IMR-90 (cell line): Measurements from ENCODE around the gene CXCL9. TPM values are rescaled to one million over a fixed set of nuclear protein-coding genes. Genes with fewer than 3 reads are reported as not detected.

Experiments used
- ATAC-seq: fragments of 200-7000 bp; cut with Tn5 transposase; 2 replicates; pipeline ENCODE4 v1.9.1; 2020; ENCODE audit warnings: low read depth, mild to moderate bottlenecking, moderate library complexity
- Bru-seq: library from RNA; stranded (reverse); fragments of 400-500 nt; gene quantifications from one replicate; lab custom pipeline; 2021; lab: Mats Ljungman, UMichigan
- BruChase-seq, 2 experiments: library from RNA; stranded (reverse); fragments of 400-500 nt; gene quantifications; one replicate each; lab custom pipeline; 2021; lab: Mats Ljungman, UMichigan
- BruUV-seq: library from RNA; stranded (reverse); fragments of 400-500 nt; replicated peaks from 2 replicates; lab custom pipeline; 2021; lab: Mats Ljungman, UMichigan
- CTCF ChIA-PET: fragments of 300-600 bp; formaldehyde crosslinking; extraction: SDS; loops from one replicate; lab custom pipeline; 2021; ENCODE audit warnings: antibody characterized with exemption; lab: Yijun Ruan, JAX
- POLR2A ChIA-PET: fragments of 300-600 bp; sonication (Branson Sonifier 250); formaldehyde crosslinking; loops from one replicate; lab custom pipeline; 2022; ENCODE audit warnings: antibody characterized with exemption; ENCODE audit not compliant: unreplicated experiment; lab: Charles Lee
- DNase-seq: peaks from one replicate; pipeline ENCODE4 v3.0.0; 2013
- H2AFZ ChIP-seq: replicated peaks from 2 replicates; pipeline ENCODE3; 2013; ENCODE audit warnings: low read length, mild to moderate bottlenecking; ENCODE audit not compliant: poor library complexity
- H2AK5ac ChIP-seq: 2 replicates; pipeline ENCODE4 v1.6.1; 2013; ENCODE audit warnings: low read depth, low read length, inconsistent platforms
- H2AK9ac ChIP-seq: replicated peaks from 2 replicates; pipeline ENCODE3; 2013; ENCODE audit warnings: mild to moderate bottlenecking, low read depth, low read length, moderate library complexity; ENCODE audit not compliant: poor library complexity
- H2BK120ac ChIP-seq: 2 replicates; pipeline ENCODE4 v1.6.1; 2013; ENCODE audit warnings: low read depth, low read length, inconsistent platforms
- H2BK15ac ChIP-seq: 3 replicates; pipeline ENCODE4 v1.6.1; 2013; ENCODE audit warnings: low read depth, low read length, inconsistent platforms
- H2BK20ac ChIP-seq: 2 replicates; pipeline ENCODE4 v1.6.1; 2013; ENCODE audit warnings: low read depth, mild to moderate bottlenecking, inconsistent platforms, low read length, moderate library complexity
- H2BK5ac ChIP-seq: 2 replicates; pipeline ENCODE4 v1.6.1; 2013; ENCODE audit warnings: mild to moderate bottlenecking, low read depth, low read length, inconsistent platforms; ENCODE audit not compliant: poor library complexity, severe bottlenecking
- H3K14ac ChIP-seq: replicated peaks from 2 replicates; pipeline ENCODE4 v1.6.1; 2013; ENCODE audit warnings: low read depth, low read length, inconsistent platforms
- H3K18ac ChIP-seq: 2 replicates; pipeline ENCODE4 v1.6.1; 2013; ENCODE audit warnings: low read depth, low read length, control low read depth
- H3K23ac ChIP-seq: 2 replicates; pipeline ENCODE4 v1.6.1; 2013; ENCODE audit warnings: low read depth, low read length, inconsistent platforms
- H3K27ac ChIP-seq: 2 replicates; pipeline ENCODE4 v1.5.1; 2013; ENCODE audit warnings: mild to moderate bottlenecking, control low read depth, low read length; ENCODE audit not compliant: insufficient read depth
- H3K27me3 ChIP-seq: 2 replicates; pipeline ENCODE4 v1.6.1; 2013; ENCODE audit warnings: low read length; ENCODE audit not compliant: control insufficient read depth, insufficient read depth
- H3K36me3 ChIP-seq: 2 replicates; pipeline ENCODE4 v1.6.1; 2013; ENCODE audit warnings: low read length, mixed read lengths; ENCODE audit not compliant: control insufficient read depth, insufficient read depth
- H3K4ac ChIP-seq: 2 replicates; pipeline ENCODE4 v1.6.1; 2013; ENCODE audit warnings: low read depth, low read length, inconsistent platforms
- H3K4me1 ChIP-seq: 2 replicates; pipeline ENCODE4 v1.6.1; 2013; ENCODE audit warnings: low read length, mixed read lengths; ENCODE audit not compliant: control insufficient read depth, insufficient read depth
- H3K4me2 ChIP-seq: 2 replicates; pipeline ENCODE4 v1.6.1; 2013; ENCODE audit warnings: low read depth, mild to moderate bottlenecking, control low read depth, low read length, moderate library complexity
- H3K4me3 ChIP-seq: 2 replicates; pipeline ENCODE4 v1.5.1; 2013; ENCODE audit warnings: low read depth, mild to moderate bottlenecking, control low read depth, low read length, moderate library complexity; ENCODE audit not compliant: insufficient read depth
- H3K56ac ChIP-seq: 2 replicates; pipeline ENCODE4 v1.6.1; 2013; ENCODE audit warnings: low read length, inconsistent platforms; ENCODE audit not compliant: insufficient read depth; ENCODE audit errors: extremely low read depth
- H3K79me1 ChIP-seq, 2 experiments: 2 replicates each; pipeline ENCODE4 v1.6.1; 2013; ENCODE audit warnings: low read length in 2 of 2, inconsistent platforms in 1 of 2, low read depth in 1 of 2
- H3K9ac ChIP-seq: 2 replicates; pipeline ENCODE4 v1.6.1; 2013; ENCODE audit warnings: low read depth, low read length, control low read depth
- H3K9me1 ChIP-seq: 2 replicates; pipeline ENCODE4 v1.6.1; 2013; ENCODE audit warnings: low read length, inconsistent platforms; ENCODE audit not compliant: insufficient read depth
- H3K9me3 ChIP-seq: 2 replicates; pipeline ENCODE4 v1.6.1; 2013; ENCODE audit warnings: low read length; ENCODE audit not compliant: control insufficient read depth, insufficient read depth
- H4K20me1 ChIP-seq: 2 replicates; pipeline ENCODE4 v1.6.1; 2013; ENCODE audit warnings: low read length, inconsistent platforms; ENCODE audit not compliant: insufficient read depth
- H4K5ac ChIP-seq: 2 replicates; pipeline ENCODE4 v1.6.1; 2013; ENCODE audit warnings: mild to moderate bottlenecking, low read depth, low read length, control low read depth
- H4K8ac ChIP-seq, 2 experiments: 2 replicates each; pipeline ENCODE4 v1.6.1; 2013; ENCODE audit warnings: low read depth in 2 of 2, low read length in 2 of 2, control low read depth in 1 of 2, inconsistent platforms in 1 of 2
- H4K91ac ChIP-seq: 2 replicates; pipeline ENCODE4 v1.6.1; 2013; ENCODE audit warnings: low read depth, low read length, inconsistent platforms; ENCODE audit not compliant: insufficient read depth
- CTCF ChIP-seq: conservative IDR thresholded peaks from 2 replicates; pipeline ENCODE4 v1.5.1; 2012; ENCODE audit warnings: mild to moderate bottlenecking, low read depth, low read length, improper control_type of control experiment
- MXI1 ChIP-seq: IDR thresholded peaks from 2 replicates; pipeline ENCODE4 v1.6.1; 2012; ENCODE audit warnings: low read depth, mild to moderate bottlenecking, low read length, moderate library complexity, borderline replicate concordance
- WGBS, 2 experiments: methylation state at CpG; one replicate each; pipeline versions ENCODE4 v1.1.5 to v1.1.7; 2013; ENCODE audit warnings: missing lambda C conversion rate in 2 of 2; ENCODE audit not compliant: insufficient read length in 1 of 2; ENCODE audit errors: extremely low coverage in 2 of 2; 5-methylcytosine and 5-hydroxymethylcytosine counted together
- dilution Hi-C: fragments of 300-500 bp; cut with HindIII; formaldehyde crosslinking; loops from one replicate; pipeline ENCODE4 v1.14.3; 2018; ENCODE audit warnings: low sequenced_read_pairs; ENCODE audit not compliant: unreplicated experiment
- in situ Hi-C: fragments of 300-500 bp; cut with MboI; formaldehyde crosslinking; loops from 3 replicates; pipeline ENCODE4 v1.14.3; 2019; ENCODE audit warnings: low sequenced_read_pairs, inconsistent platforms, mixed read lengths
- intact Hi-C: fragments of 100-400 bp; cut with micrococcal nuclease; formaldehyde crosslinking; loops from 2 replicates; pipeline ENCODE4 v1.10.0; 2022
- long read RNA-seq: library from polyadenylated mRNA; unstranded; transcript quantifications from one replicate; pipeline ENCODE4 v2.0.0, GENCODE V29; 2021; ENCODE audit not compliant: unreplicated experiment
- polyA plus RNA-seq, 3 experiments: library from polyadenylated mRNA; depleted of rRNA; stranded (reverse); fragments of >200 nt; gene quantifications; 2 replicates each; pipeline ENCODE4 v1.2.3, GENCODE V29; 2012; ENCODE audit warnings: low replicate concordance in 1 of 3
- total RNA-seq: library from RNA; depleted of rRNA; stranded (reverse); fragments of >200 nt; gene quantifications from 2 replicates; pipeline ENCODE4 v1.2.3, GENCODE V29; 2012; rRNA removed
- TF ChIP-seq, protein P1 (sequence below): fragments of 150-350 bp; IDR thresholded peaks from 2 replicates; pipeline ENCODE4 v1.6.1; 2016; ENCODE audit warnings: low read depth, mild to moderate bottlenecking, low read length, moderate library complexity, borderline replicate concordance

Gene CXCL9
- not detected in 2 replicates for total RNA-seq
- polyA plus RNA-seq (2012; rRNA removed): not detected in 2 replicates
- not detected in 2 replicates for polyA plus RNA-seq (2012; cell fraction: cytosol; rRNA removed)
- polyA plus RNA-seq (2012; cell fraction: nucleus; rRNA removed; ENCODE audit: low replicate concordance): not detected in 2 replicates
- Bru-seq, nascent RNA: not detected
- not detected for BruChase-seq, experiment 1, labeled RNA remaining after a 6-hour chase
- BruChase-seq, experiment 2, labeled RNA remaining after a 2-hour chase: not detected
- long read RNA-seq: 0 reads

DNA sequence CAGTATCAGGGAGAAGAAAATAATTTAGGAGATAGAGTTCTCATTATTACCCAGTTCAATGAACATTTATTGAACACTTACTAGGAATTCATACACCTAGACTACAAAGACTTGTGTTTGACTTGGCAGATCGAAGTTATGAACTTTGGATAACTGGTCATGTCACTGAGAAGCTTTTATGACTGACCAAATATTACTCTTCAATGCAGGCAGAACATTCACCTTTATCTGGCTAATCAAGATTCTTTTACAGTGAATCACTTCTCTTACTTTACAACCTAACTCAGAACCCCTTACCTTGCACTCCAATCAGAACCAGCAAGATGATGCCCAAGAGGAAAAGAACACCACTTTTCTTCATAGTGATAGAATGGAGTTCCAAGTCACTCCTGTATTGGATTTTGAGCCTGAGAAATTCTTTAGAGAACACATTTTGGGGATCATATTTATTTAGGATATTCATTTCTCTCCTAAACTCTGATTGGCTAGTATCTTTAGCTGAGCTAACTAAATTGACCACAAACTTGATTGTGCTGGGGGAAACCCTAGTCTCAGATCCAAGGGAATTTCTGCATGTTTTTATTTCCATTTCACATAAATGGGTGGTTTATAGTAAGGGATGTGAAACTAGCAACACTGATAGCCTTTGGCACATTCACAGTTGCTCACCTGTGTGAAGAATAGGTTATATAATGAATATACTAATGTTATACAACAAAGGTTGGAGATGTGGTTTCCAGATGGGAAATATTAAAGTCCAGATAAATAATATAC is at the start of gene CXCL9:
Gene CXCL9, minus strand, starts transcription at position 421 of the 774 bp plus-strand sequence. Its CDS starts 60 bp downstream, at position 361.
- Histone ChIP-seq H3K4ac (no peak within 1 kb of the TSS), H3K18ac (no peak within 1 kb of the TSS), H3K4me3 (no peak within 1 kb of the TSS), H3K79me1 (no peaks in the 10 kb centered on the region; a peak in 1 of 4 replicates), H2BK5ac (no peak within 1 kb of the TSS), H3K23ac (no peak within 1 kb of the TSS), H3K9me3 (no peaks in the 10 kb centered on the region), H2AFZ (no peak within 1 kb of the TSS), H4K91ac (no peak within 1 kb of the TSS), H2AK5ac (no peak within 1 kb of the TSS), H4K8ac (no peak within 1 kb of the TSS), H3K9ac (no peak within 1 kb of the TSS), H2BK120ac (no peak within 1 kb of the TSS), H2AK9ac (no peak within 1 kb of the TSS), H3K4me1 (peaks cover 16% of the 10 kb centered on the region), H3K36me3 (no peaks in the 10 kb centered on the region), H4K20me1 (no peaks in the 10 kb centered on the region), H3K27me3 (0 out of 2 replicates have a peak, but pooled peaks cover 4% of the 10 kb centered on the region), H2BK20ac (no peak within 1 kb of the TSS), H3K14ac (no peak within 1 kb of the TSS), H3K9me1 (peaks cover 10% of the 10 kb centered on the region), H3K56ac (no peak within 1 kb of the TSS), H3K4me2 (no peak within 1 kb of the TSS), H2BK15ac (no peak within 1 kb of the TSS), H4K5ac (no peak within 1 kb of the TSS), H3K27ac (no peak within 1 kb of the TSS)
- WGBS, 2 experiments: 80% methylated on average over 1 of the region's 1 CpG; no CpG with 5 or more reads in 1 of the 2 experiments
- ATAC-seq (no peak), DNase-seq (no peak)
- POLR2A ChIA-PET: no interaction called here
- no TSS peak for BruUV-seq
- dilution Hi-C loops (no loop called here), intact Hi-C loops (no loop called here), in situ Hi-C loops (no loop called here)
- CTCF ChIA-PET: no interaction called here
- TF ChIP-seq, protein P1, sequence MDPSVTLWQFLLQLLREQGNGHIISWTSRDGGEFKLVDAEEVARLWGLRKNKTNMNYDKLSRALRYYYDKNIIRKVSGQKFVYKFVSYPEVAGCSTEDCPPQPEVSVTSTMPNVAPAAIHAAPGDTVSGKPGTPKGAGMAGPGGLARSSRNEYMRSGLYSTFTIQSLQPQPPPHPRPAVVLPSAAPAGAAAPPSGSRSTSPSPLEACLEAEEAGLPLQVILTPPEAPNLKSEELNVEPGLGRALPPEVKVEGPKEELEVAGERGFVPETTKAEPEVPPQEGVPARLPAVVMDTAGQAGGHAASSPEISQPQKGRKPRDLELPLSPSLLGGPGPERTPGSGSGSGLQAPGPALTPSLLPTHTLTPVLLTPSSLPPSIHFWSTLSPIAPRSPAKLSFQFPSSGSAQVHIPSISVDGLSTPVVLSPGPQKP: no peak
- TF ChIP-seq CTCF: no peak
- TF ChIP-seq MXI1: no peak
